DOHH2 (cell line): Measurements from ENCODE around the gene CATSPER1.

Experiments used
- H3F3A ChIP-seq: fragments of 200-600 bp; sonication (generic), shearing (Covaris generic); 2 replicates; pipeline ENCODE4 v1.6.0; 2016; ENCODE audit warnings: antibody characterized with exemption, mild to moderate bottlenecking; ENCODE audit not compliant: control insufficient read depth, insufficient read depth
- H3K27ac ChIP-seq: fragments of 200-600 bp; sonication (generic); 2 replicates; pipeline ENCODE4 v1.5.1; 2014; ENCODE audit warnings: low read depth, mild to moderate bottlenecking, low read length, moderate library complexity
- H3K27me3 ChIP-seq: fragments of 200-600 bp; sonication (generic); 2 replicates; pipeline ENCODE4 v1.6.1; 2014; ENCODE audit warnings: mild to moderate bottlenecking, low read length, mixed read lengths; ENCODE audit not compliant: control insufficient read depth
- H3K36me3 ChIP-seq: fragments of 200-600 bp; sonication (generic); 2 replicates; pipeline ENCODE4 v1.6.1; 2014; ENCODE audit warnings: mild to moderate bottlenecking, low read length, moderate library complexity, mixed read lengths; ENCODE audit not compliant: control insufficient read depth
- H3K4me1 ChIP-seq: fragments of 200-600 bp; sonication (generic); 2 replicates; pipeline ENCODE4 v1.6.1; 2014; ENCODE audit warnings: mild to moderate bottlenecking, low read length, mixed read lengths; ENCODE audit not compliant: control insufficient read depth
- H3K4me2 ChIP-seq: fragments of 200-600 bp; sonication (generic); 2 replicates; pipeline ENCODE4 v1.6.0; 2014; ENCODE audit warnings: mild to moderate bottlenecking, low read length, moderate library complexity
- H3K4me3 ChIP-seq: fragments of 200-600 bp; sonication (generic); 2 replicates; pipeline ENCODE4 v1.5.1; 2014; ENCODE audit warnings: mild to moderate bottlenecking, low read length, mixed read lengths
- H3K79me2 ChIP-seq: fragments of 200-600 bp; sonication (generic); 2 replicates; pipeline ENCODE4 v1.6.1; 2014; ENCODE audit warnings: mild to moderate bottlenecking, low read length, mixed read lengths; ENCODE audit not compliant: control insufficient read depth
- H3K9me2 ChIP-seq: fragments of 200-600 bp; sonication (generic); replicated peaks from 2 replicates; pipeline ENCODE4 v1.6.1; 2014; ENCODE audit warnings: mild to moderate bottlenecking, low read length, mixed read lengths; ENCODE audit not compliant: control insufficient read depth
- H3K9me3 ChIP-seq: fragments of 200-600 bp; sonication (generic); 2 replicates; pipeline ENCODE4 v1.6.1; 2014; ENCODE audit warnings: antibody characterized with exemption, low read length, mixed read lengths; ENCODE audit not compliant: control insufficient read depth, insufficient read depth
- H4K20me1 ChIP-seq: fragments of 200-600 bp; sonication (generic); 2 replicates; pipeline ENCODE4 v1.6.0; 2014; ENCODE audit warnings: low read depth, mild to moderate bottlenecking, antibody characterized with exemption, low read length, moderate library complexity; ENCODE audit not compliant: control insufficient read depth, insufficient read depth
- EZH2phosphoT487 ChIP-seq: fragments of 200-600 bp; sonication (generic); IDR thresholded peaks from 2 replicates; pipeline ENCODE4 v1.6.1; 2017; ENCODE audit warnings: borderline replicate concordance, mild to moderate bottlenecking, antibody characterized with exemption, low read length, moderate library complexity, mixed read lengths
- TF ChIP-seq, protein P1 (sequence below): fragments of 200-600 bp; sonication (generic); IDR thresholded peaks from one replicate; pipeline ENCODE4 v1.5.1; 2014; ENCODE audit warnings: antibody characterized with exemption, mild to moderate bottlenecking, low read depth, low read length; ENCODE audit not compliant: poor library complexity, severe bottlenecking

CATSPER1 gene

GRCh38 chr11:66020618-66021357 is 5.5 kb downstream of the CATSPER1 start:
- Histone ChIP-seq H3K4me2 (no peak overlapping the region), H3K9me3 (no peaks in the 10 kb centered on the region), H3K4me1 (peaks cover 5% of the 10 kb centered on the region; the same call in 1 of the 2 replicates), H3K9me2 (no peaks in the 10 kb centered on the region), H3F3A (no peaks in the 10 kb centered on the region), H3K27me3 (peaks cover 3% of the 10 kb centered on the region; the same call in 1 of the 2 replicates), H4K20me1 (no peaks in the 10 kb centered on the region), H3K36me3 (no peaks in the 10 kb centered on the region), H3K79me2 (no peaks in the 10 kb centered on the region), H3K27ac (no peak overlapping the region), H3K4me3 (no peak overlapping the region)
- TF ChIP-seq, protein P1, sequence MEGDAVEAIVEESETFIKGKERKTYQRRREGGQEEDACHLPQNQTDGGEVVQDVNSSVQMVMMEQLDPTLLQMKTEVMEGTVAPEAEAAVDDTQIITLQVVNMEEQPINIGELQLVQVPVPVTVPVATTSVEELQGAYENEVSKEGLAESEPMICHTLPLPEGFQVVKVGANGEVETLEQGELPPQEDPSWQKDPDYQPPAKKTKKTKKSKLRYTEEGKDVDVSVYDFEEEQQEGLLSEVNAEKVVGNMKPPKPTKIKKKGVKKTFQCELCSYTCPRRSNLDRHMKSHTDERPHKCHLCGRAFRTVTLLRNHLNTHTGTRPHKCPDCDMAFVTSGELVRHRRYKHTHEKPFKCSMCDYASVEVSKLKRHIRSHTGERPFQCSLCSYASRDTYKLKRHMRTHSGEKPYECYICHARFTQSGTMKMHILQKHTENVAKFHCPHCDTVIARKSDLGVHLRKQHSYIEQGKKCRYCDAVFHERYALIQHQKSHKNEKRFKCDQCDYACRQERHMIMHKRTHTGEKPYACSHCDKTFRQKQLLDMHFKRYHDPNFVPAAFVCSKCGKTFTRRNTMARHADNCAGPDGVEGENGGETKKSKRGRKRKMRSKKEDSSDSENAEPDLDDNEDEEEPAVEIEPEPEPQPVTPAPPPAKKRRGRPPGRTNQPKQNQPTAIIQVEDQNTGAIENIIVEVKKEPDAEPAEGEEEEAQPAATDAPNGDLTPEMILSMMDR = no peak

GRCh38 chr11:66020212-66020611 is 6.1 kb downstream of the CATSPER1 start:
- no peaks in the 10 kb centered on the region for H3K36me3 ChIP-seq
- no peaks in the 10 kb centered on the region for H3K9me2 ChIP-seq
- H3K79me2 ChIP-seq = no peaks in the 10 kb centered on the region
- no peak for TF ChIP-seq EZH2phosphoT487
- TF ChIP-seq, protein P1 = no peak
- H3K4me1 ChIP-seq = peaks cover 5% of the 10 kb centered on the region; the same call in 1 of the 2 replicates
- H3K27me3 ChIP-seq = peaks cover 3% of the 10 kb centered on the region; the same call in 1 of the 2 replicates
- H3F3A ChIP-seq = no peaks in the 10 kb centered on the region
- H3K4me3 ChIP-seq = no peak overlapping the region
- H3K9me3 ChIP-seq = no peaks in the 10 kb centered on the region
- H3K4me2 ChIP-seq = no peak overlapping the region
- no peaks in the 10 kb centered on the region for H4K20me1 ChIP-seq
- no peak overlapping the region for H3K27ac ChIP-seq

DNA sequence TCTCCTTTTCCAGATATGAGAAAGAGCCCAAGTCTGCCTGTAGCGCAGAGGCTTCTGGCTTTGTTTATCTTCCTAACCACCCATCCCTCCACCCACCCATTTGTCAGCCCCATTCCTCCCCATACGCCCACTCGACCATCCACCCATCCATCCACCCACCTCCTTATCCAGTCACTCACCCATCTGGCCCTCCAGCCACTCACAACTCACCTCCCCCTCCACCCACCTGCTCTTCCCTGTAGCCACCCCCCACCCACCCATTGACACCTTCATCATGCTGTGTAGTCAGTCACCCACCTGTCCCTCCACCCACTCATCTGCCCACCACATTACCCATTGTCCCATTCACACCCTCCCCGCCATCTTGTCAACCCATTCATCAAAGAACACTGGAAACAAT is 9.0 kb downstream of the CATSPER1 start:
- Histone ChIP-seq H4K20me1 (no peaks in the 10 kb centered on the region), H3K4me1 (peaks cover 1% of the 10 kb centered on the region; the same call in 1 of the 2 replicates), H3K9me3 (no peaks in the 10 kb centered on the region), H3K4me2 (no peak overlapping the region), H3K4me3 (no peak overlapping the region), H3K27ac (no peak overlapping the region), H3F3A (no peaks in the 10 kb centered on the region), H3K9me2 (no peaks in the 10 kb centered on the region), H3K79me2 (no peaks in the 10 kb centered on the region), H3K36me3 (no peaks in the 10 kb centered on the region), H3K27me3 (no peaks in the 10 kb centered on the region; the same call in 1 of the 2 replicates)
- TF ChIP-seq, protein P1 = no peak
- no peak for TF ChIP-seq EZH2phosphoT487
